ENCODE measurements around the gene NFIX.

The NFIX gene

DNA sequence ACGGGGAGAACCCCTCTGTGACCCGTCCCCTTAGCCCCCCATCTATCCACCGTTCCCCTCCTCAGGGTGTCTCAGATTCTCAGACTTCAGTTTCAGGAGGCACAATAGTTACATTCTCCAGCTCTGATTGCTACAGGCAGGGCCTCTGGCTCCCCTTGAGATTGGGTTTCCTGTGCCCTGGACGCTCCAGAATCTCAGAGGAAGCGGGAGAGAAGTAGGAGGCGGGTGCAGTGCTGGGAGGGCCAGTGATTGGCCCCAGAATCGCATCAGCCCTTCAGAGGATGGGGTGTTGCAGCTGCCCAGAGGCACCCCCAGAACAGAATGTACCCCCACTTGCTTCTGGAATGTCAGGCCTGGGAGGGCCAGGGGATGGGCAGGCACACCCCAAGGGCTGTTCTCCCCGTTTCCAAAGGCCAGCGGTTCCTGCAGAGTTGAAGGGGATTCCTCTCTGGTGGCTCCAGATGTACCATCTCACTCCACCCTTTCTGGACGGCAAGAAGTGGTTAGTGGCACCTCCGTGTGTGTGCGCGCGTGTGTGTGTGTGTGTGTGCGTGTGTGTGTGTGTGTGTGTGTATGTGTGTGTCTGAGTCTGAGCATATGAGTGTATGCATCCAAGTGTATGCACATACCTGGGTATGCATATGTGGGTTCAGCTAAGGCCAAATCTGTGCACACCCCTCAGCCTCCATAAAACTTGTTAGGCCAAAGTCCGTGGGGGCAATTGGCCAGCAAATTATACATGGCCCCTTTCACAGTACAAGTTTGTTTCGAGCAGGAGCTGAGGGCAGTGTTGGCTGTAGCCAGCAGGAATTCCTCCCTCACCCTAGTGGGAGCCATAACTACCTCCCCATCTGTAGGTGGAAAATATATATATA is 71.9 kb downstream of the NFIX start:
- DNase-seq (ENCODE audit: low read depth): no peak
- no peak overlapping the region for H3K4me3 ChIP-seq (ENCODE audit: low read length)
- no peak for TF ChIP-seq CTCF (conservative IDR thresholded peaks at IDR 0.05; ENCODE audit: low read depth, low read length)

DNA sequence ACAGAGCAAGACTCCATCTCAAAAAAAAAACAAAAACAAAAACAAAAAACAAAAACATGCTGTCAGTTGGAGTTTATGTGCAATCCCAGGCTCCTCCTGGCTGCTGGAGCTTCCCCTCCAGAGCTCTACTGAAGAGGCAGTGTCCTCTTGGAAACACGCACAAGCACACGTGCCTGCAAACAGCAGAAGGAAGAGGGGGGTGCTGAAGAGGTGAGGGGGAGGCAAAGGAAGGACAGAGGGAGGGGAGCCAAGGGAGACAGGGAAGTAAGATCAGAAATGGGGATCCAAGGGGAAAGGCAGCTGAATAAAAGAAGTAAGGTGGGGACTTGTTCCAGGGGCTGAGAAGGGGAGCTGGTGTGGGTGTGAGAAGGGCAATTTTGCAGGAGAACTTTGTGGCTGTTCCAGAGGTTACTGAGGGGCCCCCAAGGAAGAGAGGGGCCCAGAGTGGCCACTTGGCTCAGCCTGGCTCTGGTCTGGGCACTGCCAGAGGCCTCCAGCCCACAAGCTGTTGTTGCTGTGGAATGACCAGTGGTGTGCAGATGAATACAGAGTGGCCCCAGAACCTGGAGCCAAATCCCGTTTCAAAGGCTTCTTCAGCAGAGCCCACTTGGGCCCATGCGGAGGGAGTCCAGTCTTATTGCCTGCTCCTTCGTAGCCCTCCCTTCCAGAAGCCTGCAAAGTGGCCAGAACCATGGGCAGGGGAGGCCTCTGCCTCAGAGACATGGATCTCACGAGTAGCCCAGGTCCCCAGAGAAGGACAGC is 73.0 kb downstream of the NFIX start:
- no peak for TF ChIP-seq CTCF (conservative IDR thresholded peaks at IDR 0.05; ENCODE audit: low read depth, low read length)
- DNase-seq (ENCODE audit: low read depth): no peak
- H3K4me3 ChIP-seq (ENCODE audit: low read length): no peak overlapping the region

DNA sequence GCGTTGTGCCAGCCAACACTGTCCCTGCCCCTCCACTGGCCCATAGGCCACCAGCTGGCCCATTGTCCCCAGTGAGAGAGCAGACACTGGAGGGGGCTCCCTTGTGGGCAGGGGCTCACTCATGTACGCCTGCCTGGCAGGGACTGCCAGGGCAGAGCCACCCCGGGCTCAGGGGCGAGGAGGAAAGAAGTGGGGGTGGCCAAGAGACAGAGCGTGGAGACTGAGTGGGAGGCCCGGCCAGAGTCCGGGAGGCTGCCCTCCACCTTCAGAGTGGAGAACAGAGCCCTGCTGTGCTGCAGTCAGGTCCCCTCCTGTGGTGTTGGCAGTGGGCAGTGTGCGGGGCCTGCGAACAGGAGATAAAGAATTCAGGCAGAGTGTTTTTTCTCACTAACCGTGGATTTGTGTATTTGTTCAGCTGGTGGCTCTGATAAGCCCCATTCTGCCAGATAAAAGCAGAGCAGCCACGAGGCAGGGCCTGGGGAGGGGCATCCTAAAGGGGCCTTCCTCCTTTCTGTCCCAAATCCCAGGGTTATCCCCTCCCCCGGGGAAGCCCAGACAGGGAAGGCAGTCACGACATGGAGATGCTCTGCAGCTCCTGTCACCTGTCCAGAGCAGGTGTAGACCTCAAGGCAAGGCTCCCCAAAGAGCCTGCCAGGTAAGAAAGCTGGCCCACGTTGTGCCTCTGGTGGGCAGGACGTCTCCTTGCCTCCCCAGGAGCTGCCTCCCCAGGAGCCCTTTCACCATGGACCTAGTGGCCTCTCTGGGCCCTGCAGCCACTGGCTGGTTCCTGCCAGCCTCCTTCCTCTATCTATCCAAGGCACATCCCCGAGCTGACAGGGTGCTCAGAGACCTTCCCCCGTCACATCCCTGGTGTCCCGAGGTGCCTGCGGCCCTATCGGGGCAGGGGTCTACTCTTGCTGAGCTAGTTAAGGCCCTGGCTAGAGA is 74.4 kb downstream of the NFIX start:
- H3K4me3 ChIP-seq (ENCODE audit: low read length): no peak overlapping the region

GRCh38 chr19:13070425-13071140 is 75.3 kb downstream of the NFIX start:
- no peak for TF ChIP-seq CTCF (conservative IDR thresholded peaks at IDR 0.05; ENCODE audit: low read depth, low read length)
- DNase-seq (ENCODE audit: low read depth): no peak
- no peak overlapping the region for H3K4me3 ChIP-seq (ENCODE audit: low read length)

More for the DNA sequence above, 74.4 kb downstream of the NFIX start:
- no peak for TF ChIP-seq CTCF (conservative IDR thresholded peaks at IDR 0.05; ENCODE audit: low read depth, low read length)
- no peak for DNase-seq (ENCODE audit: low read depth)

- no peak for DNase-seq (ENCODE audit: low read depth)
- no peak for TF ChIP-seq CTCF (conservative IDR thresholded peaks at IDR 0.05; ENCODE audit: low read depth, low read length)
- no peak overlapping the region for H3K4me3 ChIP-seq (ENCODE audit: low read length)
Observed at GRCh38 chr19:13071444-13072187, 76.3 kb downstream of the NFIX start.

Data from retinal pigment epithelial cell (primary cell).